HepG2 (cell line): Measurements from ENCODE around the gene ANGPTL5. TPM values are rescaled to one million over a fixed set of nuclear protein-coding genes. Genes with fewer than 3 reads are reported as not detected.

Experiments
- ATAC-seq: fragments of 200-7000 bp; cut with Tn5 transposase; 3 replicates; pipeline ENCODE4 v1.9.1; 2020; ENCODE audit warnings: mild to moderate bottlenecking, moderate library complexity
- BruUV-seq: library from RNA; stranded (reverse); fragments of 400-500 nt; replicated peaks from 2 replicates; lab custom pipeline; 2021; lab: Mats Ljungman, UMichigan
- CTCF ChIA-PET: fragments of 300-600 bp; formaldehyde crosslinking; extraction: SDS; loops from one replicate; lab custom pipeline; 2021; ENCODE audit warnings: low total read pairs, inconsistent platforms, low intra/inter-chr PET ratio; lab: Yijun Ruan, JAX
- POLR2A ChIA-PET: fragments of 350-600 bp; sonication (Branson Sonifier 250); formaldehyde crosslinking; loops from one replicate; lab custom pipeline; 2020; ENCODE audit warnings: antibody characterized with exemption, inconsistent platforms; lab: Yijun Ruan, JAX
- DNase-seq: peaks from one replicate; pipeline ENCODE4 v3.0.0-alpha.2; 2015; ENCODE audit warnings: low spot score
- FAIRE-seq: peaks from 3 replicates; lab custom pipeline; 2011; peaks lifted over from hg19 to GRCh38; lab: Jason Lieb, UNC
- H2AFZ ChIP-seq: one replicate; pipeline ENCODE4 v1.6.1; 2011; ENCODE audit warnings: low read length, inconsistent platforms
- H3K27ac ChIP-seq: fragments of 300-600 bp; 3 replicates; pipeline ENCODE4 v1.8.0; 2011; ENCODE audit warnings: mixed run types, mild to moderate bottlenecking, mixed read lengths, low read length, inconsistent platforms; ENCODE audit not compliant: insufficient read depth; ENCODE audit errors: extremely low read length
- H3K27me3 ChIP-seq, 2 experiments: fragments of 200-600 bp in 1 of 2; 2 replicates in 1 of 2; 3 replicates in 1 of 2; pipeline versions ENCODE4 v1.6.0 to v1.8.0; 2011; ENCODE audit warnings: low read length in 2 of 2, mild to moderate bottlenecking in 2 of 2, moderate library complexity in 2 of 2, inconsistent platforms in 1 of 2; ENCODE audit not compliant: insufficient read depth in 2 of 2, control insufficient read depth in 1 of 2
- H3K36me3 ChIP-seq, 2 experiments: fragments of 200-600 bp in 1 of 2; replicated peaks in 1 of 2; 2 replicates in 1 of 2; 3 replicates in 1 of 2; pipeline versions ENCODE4 v1.5.1 to v1.8.0; 2011; ENCODE audit warnings: low read length in 2 of 2, inconsistent platforms in 1 of 2; ENCODE audit not compliant: insufficient read depth in 2 of 2, control insufficient read depth in 1 of 2
- H3K4me1 ChIP-seq: 2 replicates; pipeline ENCODE4 v1.5.1; 2012; ENCODE audit warnings: low read length, inconsistent platforms; ENCODE audit not compliant: insufficient read depth
- H3K4me2 ChIP-seq: 2 replicates; pipeline ENCODE4 v1.6.0; 2011; ENCODE audit warnings: low read depth, low read length, inconsistent platforms
- H3K4me3 ChIP-seq, 3 experiments: fragments of 200-600 bp in 1 of 3; sonication (generic), shearing (Covaris generic) in 1 of 3; replicated peaks in 1 of 3; 2 replicates each; pipeline ENCODE4 v1.5.1; 2011 to 2016; ENCODE audit warnings: low read length in 3 of 3, inconsistent platforms in 2 of 3, low read depth in 2 of 3, mild to moderate bottlenecking in 2 of 3, control low read depth in 1 of 3, mixed read lengths in 1 of 3; ENCODE audit not compliant: insufficient read depth in 1 of 3
- H3K79me2 ChIP-seq: one replicate; pipeline ENCODE4 v1.6.1; 2011; ENCODE audit warnings: low read length, inconsistent platforms; ENCODE audit not compliant: insufficient read depth
- H3K9ac ChIP-seq: 2 replicates; pipeline ENCODE4 v1.6.0; 2011; ENCODE audit warnings: mild to moderate bottlenecking, low read depth, low read length, inconsistent platforms; ENCODE audit not compliant: insufficient read depth
- H3K9me3 ChIP-seq: 2 replicates; pipeline ENCODE4 v1.5.1; 2012; ENCODE audit warnings: mild to moderate bottlenecking, low read length
- H4K20me1 ChIP-seq: 2 replicates; pipeline ENCODE4 v1.6.0; 2011; ENCODE audit warnings: inconsistent platforms, mild to moderate bottlenecking, low read length, moderate library complexity; ENCODE audit not compliant: insufficient read depth
- ARHGAP35 ChIP-seq: sonication (generic); formaldehyde crosslinking; IDR thresholded peaks from 2 replicates; pipeline ENCODE4 v1.9.0; 2022; ENCODE audit warnings: mild to moderate bottlenecking, inconsistent platforms, moderate library complexity, missing genetic modification reagents, borderline replicate concordance
- ARID5B ChIP-seq: IDR thresholded peaks from 2 replicates; pipeline ENCODE4 v1.4.0; 2020; ENCODE audit warnings: mild to moderate bottlenecking, missing genetic modification reagents
- DPF2 ChIP-seq: sonication (generic); formaldehyde crosslinking; IDR thresholded peaks from 2 replicates; pipeline ENCODE4 v1.4.0; 2020; ENCODE audit warnings: mild to moderate bottlenecking, low read depth, missing genetic modification reagents, borderline replicate concordance
- HOXD1 ChIP-seq: sonication (generic); formaldehyde crosslinking; IDR thresholded peaks from 2 replicates; pipeline ENCODE4 v1.5.0; 2020; ENCODE audit warnings: missing genetic modification reagents
- ISL2 ChIP-seq: sonication (generic); formaldehyde crosslinking; IDR thresholded peaks from 2 replicates; pipeline ENCODE4 v1.5.0; 2020; ENCODE audit warnings: missing genetic modification reagents
- MXI1 ChIP-seq: IDR thresholded peaks from 3 replicates; pipeline ENCODE4 v1.6.1; 2012; ENCODE audit warnings: low read depth, low read length, inconsistent platforms, borderline replicate concordance
- TEF ChIP-seq: sonication (generic); formaldehyde crosslinking; IDR thresholded peaks from 2 replicates; pipeline ENCODE4 v1.5.0; 2020; ENCODE audit warnings: missing genetic modification reagents
- ZNF335 ChIP-seq: sonication (generic); formaldehyde crosslinking; IDR thresholded peaks from 2 replicates; pipeline ENCODE4 v1.4.0; 2020; ENCODE audit warnings: missing genetic modification reagents
- ZNF720 ChIP-seq: sonication (generic); formaldehyde crosslinking; IDR thresholded peaks from 2 replicates; pipeline ENCODE4 v1.4.0; 2020; ENCODE audit warnings: missing genetic modification reagents
- ZNF891 ChIP-seq: sonication (generic); formaldehyde crosslinking; IDR thresholded peaks from 2 replicates; pipeline ENCODE4 v1.5.0; 2020; ENCODE audit warnings: mild to moderate bottlenecking, missing genetic modification reagents
- WGBS: methylation state at CpG from one replicate; pipeline ENCODE4 v1.1.6; 2017; ENCODE audit warnings: low lambda C conversion rate; 5-methylcytosine and 5-hydroxymethylcytosine counted together
- in situ Hi-C: cut with HindIII; loops from 2 replicates; pipeline ENCODE4 v1.10.0; 2017; ENCODE audit warnings: low pct_unique_long_range_greater_than_20kb; ENCODE audit not compliant: extremely low pct_ligation_motif_present
- intact Hi-C: fragments of 100-400 bp; cut with micrococcal nuclease; formaldehyde crosslinking; loops from one replicate; pipeline ENCODE4 v1.10.0; 2022; ENCODE audit not compliant: unreplicated experiment
- polyA plus RNA-seq, 8 experiments: library from polyadenylated mRNA; depleted of rRNA in 3 of 8; stranded (reverse) in 7 of 8; unstranded in 1 of 8; fragments of >200 nt; fragmentation: Illumina TruSeq in 4 of 8; extraction: Trizol in 4 of 8; gene quantifications; 2 replicates each; pipeline versions ENCODE4 v1.2.1 to v1.2.3, GENCODE V29; 2011 to 2016; ENCODE audit warnings: low read depth in 4 of 8, missing spikeins in 1 of 8, mixed read lengths in 1 of 8; ENCODE audit not compliant: insufficient read depth in 1 of 8
- total RNA-seq, 5 experiments: library from RNA; depleted of rRNA; stranded (reverse); fragments of >200 nt; fragmentation: Illumina TruSeq; extraction: Trizol; gene quantifications; 2 replicates each; pipeline ENCODE4 v1.2.3, GENCODE V29; 2016; ENCODE audit warnings: low read depth in 1 of 5

Gene ANGPTL5
- total and polyA plus RNA-seq, 2 of the 13 experiments (the other 11 are each of a cell fraction or from before 2014, with no cell fraction given), result not detected

GRCh38 chr11:101940901-101941520 lies 24.7 kb upstream of the ANGPTL5 start:
- Histone ChIP-seq H4K20me1 (no peaks in the 10 kb centered on the region), H3K9ac (no peak overlapping the region), H3K79me2 (no peaks in the 10 kb centered on the region), H3K27me3 (no peaks in the 10 kb centered on the region), H3K9me3 (no peaks in the 10 kb centered on the region), H3K36me3 (no peaks in the 10 kb centered on the region), H2AFZ (no peak overlapping the region), H3K27ac (no peak overlapping the region), H3K4me1 (no peaks in the 10 kb centered on the region), H3K4me2 (no peak overlapping the region), H3K4me3 (no peak overlapping the region)
- no TSS peak for BruUV-seq
- ChIA-PET POLR2A (no interaction called here), CTCF (no interaction called here)
- no peak for TF ChIP-seq DPF2 (CRISPR knock-in tag)
- no peak for TF ChIP-seq ZNF335 (CRISPR knock-in tag)
- no peak for TF ChIP-seq ISL2 (CRISPR knock-in tag)
- TF ChIP-seq MXI1, result no peak
- in situ Hi-C loops (no loop called here), intact Hi-C loops (no loop called here)
- DNase-seq, result no peak
- no peak for ATAC-seq
- FAIRE-seq, result no peak
- 72% methylated on average over 3 of the region's 3 CpGs for WGBS

GRCh38 chr11:101931692-101932091 lies 15.4 kb upstream of the ANGPTL5 start:
- H3K9me3 ChIP-seq, result no peaks in the 10 kb centered on the region
- H3K36me3 ChIP-seq, result no peaks in the 10 kb centered on the region
- H4K20me1 ChIP-seq, result no peaks in the 10 kb centered on the region
- ChIA-PET POLR2A (no interaction called here), CTCF (no interaction called here)
- H3K4me2 ChIP-seq, result no peak overlapping the region
- H3K4me3 ChIP-seq, result no peak overlapping the region
- H3K27me3 ChIP-seq, result no peaks in the 10 kb centered on the region
- BruUV-seq, result no TSS peak
- no peak overlapping the region for H2AFZ ChIP-seq
- 88% methylated on average over 6 of the region's 6 CpGs for WGBS
- no peak overlapping the region for H3K9ac ChIP-seq
- intact Hi-C loops, result no loop called here
- TF ChIP-seq TEF (no peak), ZNF891 (CRISPR knock-in tag) (no peak), HOXD1 (CRISPR knock-in tag) (no peak), ZNF720 (no peak), ARHGAP35 (CRISPR knock-in tag) (no peak), ARID5B (CRISPR knock-in tag) (no peak)
- no peak overlapping the region for H3K27ac ChIP-seq
- H3K4me1 ChIP-seq, result peaks cover 10% of the 10 kb centered on the region
- ATAC-seq (no peak), DNase-seq (no peak), FAIRE-seq (no peak)
- no peaks in the 10 kb centered on the region for H3K79me2 ChIP-seq
- in situ Hi-C loops, result no loop called here
